ENCODE measurements around the gene CLIC1. TPM values are rescaled to one million over a fixed set of nuclear protein-coding genes. Genes with fewer than 3 reads are reported as not detected.
"Not testable (repeated sequence)": the region's sequence is repeated elsewhere in the genome, so short reads cannot be mapped to it uniquely, and the experiment has no call there.

Gene CLIC1
- total RNA-seq, 1 experiment from 2014 or later = 1,241 TPM

DNA sequence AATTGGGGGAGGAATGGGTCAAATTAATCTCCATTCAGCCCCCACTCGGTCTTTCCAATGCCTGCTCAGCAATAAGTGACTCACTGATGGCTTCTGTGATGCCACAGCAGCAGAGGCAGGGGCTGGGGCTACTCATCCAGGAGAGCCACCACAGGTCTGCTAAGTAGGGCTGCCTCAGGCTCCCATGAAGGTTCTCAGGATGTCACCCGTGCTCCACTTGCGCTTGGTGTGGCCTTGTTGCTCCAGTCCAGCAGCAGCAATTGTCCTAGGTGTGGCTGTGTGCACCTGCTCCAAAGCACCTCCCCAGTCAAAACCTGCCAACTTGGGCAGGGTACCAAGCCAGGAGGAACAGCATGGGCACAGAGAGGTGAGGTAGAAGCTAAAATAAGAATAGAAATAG, 14.2 kb downstream of the CLIC1 start:
- DNase-seq (ENCODE audit: low read depth) = no peak

GRCh38 chr6:31721351-31722020, 14.8 kb downstream of the CLIC1 start, which contains the start of gene LY6G6C:
LY6G6C (minus strand) TSS chr6:31721746; CDS start chr6:31721679, 67 bp downstream.
- DNase-seq (ENCODE audit: low read depth) = no peak

DNA sequence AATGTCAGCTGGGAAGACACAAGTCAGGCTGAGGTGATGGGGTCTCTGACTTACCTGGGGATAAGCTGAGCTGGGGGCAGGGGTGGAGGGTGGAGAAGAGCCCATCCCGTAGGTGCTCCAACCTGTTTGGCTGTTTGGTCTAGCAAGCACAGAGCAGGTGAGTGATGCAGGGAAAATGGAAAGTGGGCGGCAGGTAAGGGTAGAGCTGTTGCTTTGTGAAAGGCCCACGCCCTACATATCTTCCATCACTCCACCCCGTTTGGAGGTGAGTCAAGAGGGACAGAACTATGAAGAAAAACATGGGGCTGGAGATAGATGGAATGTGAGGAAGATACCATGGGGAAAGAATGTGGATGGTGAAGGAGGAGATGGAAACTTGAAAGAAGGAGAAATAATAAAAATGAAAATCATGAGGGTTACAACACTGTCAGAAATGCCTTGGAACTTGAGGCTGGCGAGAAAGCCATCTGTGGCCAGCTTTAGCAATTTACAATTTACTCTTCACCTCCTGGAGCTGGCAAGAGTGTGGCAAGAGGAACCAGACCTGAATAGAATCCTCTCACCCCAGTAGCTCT, 16.0 kb downstream of the CLIC1 start:
- DNase-seq (ENCODE audit: low read depth) = no peak

- DNase-seq (ENCODE audit: low read depth) = no peak
These were observed 17.3 kb downstream of the CLIC1 start for GRCh38 chr6:31719001-31719400.

DNA sequence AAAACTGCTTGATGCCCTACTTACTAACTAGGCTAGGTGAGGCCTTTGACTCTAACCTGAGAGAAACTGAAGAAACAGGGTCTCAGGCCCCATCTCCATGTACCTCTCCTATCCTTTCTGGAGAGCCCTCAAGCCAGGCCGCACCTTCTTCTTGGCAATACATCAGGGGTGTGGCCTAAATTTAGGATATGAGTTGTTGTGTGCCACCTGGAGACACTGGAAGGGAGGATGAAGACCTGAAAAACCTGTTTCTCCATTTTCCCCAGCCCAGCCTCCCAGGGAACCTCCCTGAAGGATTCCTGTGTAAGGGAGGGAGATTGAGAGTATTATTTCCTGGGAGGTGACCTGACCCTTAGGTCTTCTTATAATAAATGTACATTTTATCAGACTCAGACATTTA, 18.1 kb downstream of the CLIC1 start:
- DNase-seq (ENCODE audit: low read depth) = no peak

GRCh38 chr6:31717499-31718222, 18.7 kb downstream of the CLIC1 start:
- no peak for DNase-seq (ENCODE audit: low read depth)

GRCh38 chr6:31715022-31715958, 21.0 kb downstream of the CLIC1 start, which contains the start of gene LY6G6D:
LY6G6D (plus strand) TSS chr6:31715348; CDS start chr6:31715356, 8 bp downstream.
- no peak for DNase-seq (ENCODE audit: low read depth)

DNA sequence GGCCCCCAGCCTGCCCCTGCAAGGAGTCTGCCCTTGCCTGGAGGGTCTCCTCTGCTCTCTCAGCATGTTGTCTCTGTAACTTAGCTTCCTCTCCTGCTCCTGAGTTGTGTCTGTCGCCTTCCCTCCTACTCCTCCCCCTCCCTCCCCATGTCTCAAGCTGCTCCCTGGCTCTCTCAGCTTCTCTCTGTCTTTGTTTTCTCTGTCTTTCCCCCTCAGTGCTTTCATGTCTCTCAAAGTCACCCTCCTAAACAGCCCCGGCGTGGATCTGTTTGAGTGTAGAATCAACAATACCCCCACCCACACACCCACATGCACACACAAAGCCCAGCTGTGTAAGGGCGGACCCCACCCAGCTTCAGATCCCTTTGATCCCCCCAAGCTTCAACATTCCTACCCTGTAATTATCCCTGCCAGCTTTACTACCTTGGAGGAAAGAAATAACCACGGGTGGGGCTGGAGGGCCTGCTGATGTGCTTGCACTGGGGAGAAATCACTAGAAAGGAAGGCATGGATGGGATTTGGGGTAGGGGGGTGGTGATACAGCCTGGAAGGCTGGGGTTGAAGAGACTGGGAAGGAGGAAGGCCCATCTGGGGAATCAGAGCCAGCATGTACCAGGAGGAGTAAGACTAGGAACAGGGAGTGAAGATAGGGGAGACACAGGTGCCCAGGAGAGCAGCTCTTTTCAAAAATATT, 22.2 kb downstream of the CLIC1 start:
- no peak for DNase-seq (ENCODE audit: low read depth)

DNA sequence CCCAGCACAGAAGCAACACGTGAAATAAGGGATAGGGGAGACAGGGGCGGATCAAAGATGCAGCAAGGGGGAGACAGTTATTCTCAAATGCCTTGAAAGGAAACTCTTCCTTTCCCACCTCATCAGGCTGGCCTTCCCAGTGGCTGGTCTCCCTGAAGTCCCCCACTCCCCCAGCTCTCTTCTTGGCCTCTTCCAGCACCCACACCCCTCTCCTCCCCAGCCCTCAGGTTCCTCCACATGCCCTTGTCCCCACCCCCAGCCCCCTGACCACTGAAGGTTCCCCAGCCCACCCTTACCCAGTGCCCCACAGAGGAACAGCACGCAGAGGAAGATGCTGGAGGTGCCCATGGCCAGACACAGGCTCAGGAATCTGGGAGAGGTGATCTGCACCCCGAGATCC, 22.9 kb downstream of the CLIC1 start:
- DNase-seq (ENCODE audit: low read depth) = no peak

DNA sequence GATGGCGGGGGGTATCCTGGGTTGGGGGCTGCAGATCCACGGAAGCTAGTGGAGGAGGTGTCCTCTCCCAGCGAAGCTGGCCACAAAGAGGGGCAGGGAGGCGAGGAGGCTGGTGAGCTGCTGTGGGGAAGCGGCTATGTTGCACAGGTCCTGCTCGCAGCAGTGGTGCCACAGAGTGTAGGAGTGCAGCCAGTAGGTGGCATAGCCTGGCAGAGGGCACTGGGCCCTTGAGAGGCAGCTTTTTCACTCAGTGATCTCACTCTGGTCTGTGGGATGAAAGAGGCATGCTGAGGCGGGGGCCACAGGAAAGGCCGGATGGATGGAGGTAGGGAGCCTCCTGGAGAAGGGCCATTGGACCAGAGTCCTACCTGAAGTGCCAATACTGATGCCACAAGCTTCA, 24.0 kb downstream of the CLIC1 start:
- DNase-seq (ENCODE audit: low read depth) = no peak

GRCh38 chr6:31711233-31711632, 25.1 kb downstream of the CLIC1 start:
- DNase-seq (ENCODE audit: low read depth) = no peak

DNA sequence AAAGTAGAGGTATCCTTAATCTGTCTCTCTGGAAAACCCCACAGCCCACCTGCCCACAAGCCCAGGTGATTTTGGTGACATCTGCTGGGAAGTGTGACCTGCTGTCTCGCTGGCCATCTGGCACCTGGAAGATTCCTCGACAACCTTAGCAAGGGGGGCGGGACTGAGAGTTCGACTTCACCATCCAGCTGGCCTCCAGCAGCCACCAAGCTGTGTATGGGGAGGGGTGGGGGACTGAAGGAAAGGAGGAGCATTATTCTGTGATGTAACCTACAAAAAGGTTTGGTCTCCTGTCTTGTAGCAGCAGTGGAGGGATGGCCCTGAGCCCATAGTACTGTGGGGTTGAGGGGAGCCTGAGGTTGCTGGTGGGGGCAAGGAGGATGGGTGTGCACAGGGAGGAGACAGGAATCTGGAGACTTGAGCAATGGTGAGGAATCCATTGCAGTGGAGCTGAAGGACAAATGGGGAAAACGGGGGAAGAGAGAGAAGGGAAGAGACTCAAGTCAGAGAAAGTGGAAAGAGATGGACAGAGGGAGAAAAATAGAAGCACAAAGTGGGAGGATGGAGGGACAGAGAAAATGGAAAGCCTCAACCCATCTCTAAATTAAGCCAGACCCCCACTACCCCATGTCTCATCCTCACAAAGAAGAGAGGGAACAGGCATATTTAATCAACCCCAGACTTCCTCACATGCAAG, 25.7 kb downstream of the CLIC1 start:
- no peak for DNase-seq (ENCODE audit: low read depth)

- not testable (repeated sequence) for DNase-seq (ENCODE audit: low read depth)
These were observed 27.2 kb downstream of the CLIC1 start for GRCh38 chr6:31709157-31709556.

- no peak for DNase-seq (ENCODE audit: low read depth)
These were observed 28.1 kb downstream of the CLIC1 start for GRCh38 chr6:31708224-31708623.

DNA sequence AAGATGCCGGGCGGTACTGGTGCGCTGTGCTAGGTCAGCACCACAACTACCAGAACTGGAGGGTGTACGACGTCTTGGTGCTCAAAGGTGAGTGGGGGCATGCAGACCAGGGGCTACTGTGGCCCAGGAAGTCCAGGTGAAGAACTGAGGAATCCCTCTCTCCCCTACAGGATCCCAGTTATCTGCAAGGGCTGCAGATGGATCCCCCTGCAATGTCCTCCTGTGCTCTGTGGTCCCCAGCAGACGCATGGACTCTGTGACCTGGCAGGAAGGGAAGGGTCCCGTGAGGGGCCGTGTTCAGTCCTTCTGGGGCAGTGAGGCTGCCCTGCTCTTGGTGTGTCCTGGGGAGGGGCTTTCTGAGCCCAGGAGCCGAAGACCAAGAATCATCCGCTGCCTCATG, 28.6 kb downstream of the CLIC1 start:
- no peak for DNase-seq (ENCODE audit: low read depth)

GRCh38 chr6:31706599-31706998, 29.7 kb downstream of the CLIC1 start, which contains the start of gene LY6G6F:
LY6G6F (plus strand) TSS chr6:31706866; CDS start chr6:31706907, 41 bp downstream.
- no peak for DNase-seq (ENCODE audit: low read depth)

GRCh38 chr6:31705931-31706330, 30.4 kb downstream of the CLIC1 start:
- DNase-seq (ENCODE audit: low read depth) = no peak

DNA sequence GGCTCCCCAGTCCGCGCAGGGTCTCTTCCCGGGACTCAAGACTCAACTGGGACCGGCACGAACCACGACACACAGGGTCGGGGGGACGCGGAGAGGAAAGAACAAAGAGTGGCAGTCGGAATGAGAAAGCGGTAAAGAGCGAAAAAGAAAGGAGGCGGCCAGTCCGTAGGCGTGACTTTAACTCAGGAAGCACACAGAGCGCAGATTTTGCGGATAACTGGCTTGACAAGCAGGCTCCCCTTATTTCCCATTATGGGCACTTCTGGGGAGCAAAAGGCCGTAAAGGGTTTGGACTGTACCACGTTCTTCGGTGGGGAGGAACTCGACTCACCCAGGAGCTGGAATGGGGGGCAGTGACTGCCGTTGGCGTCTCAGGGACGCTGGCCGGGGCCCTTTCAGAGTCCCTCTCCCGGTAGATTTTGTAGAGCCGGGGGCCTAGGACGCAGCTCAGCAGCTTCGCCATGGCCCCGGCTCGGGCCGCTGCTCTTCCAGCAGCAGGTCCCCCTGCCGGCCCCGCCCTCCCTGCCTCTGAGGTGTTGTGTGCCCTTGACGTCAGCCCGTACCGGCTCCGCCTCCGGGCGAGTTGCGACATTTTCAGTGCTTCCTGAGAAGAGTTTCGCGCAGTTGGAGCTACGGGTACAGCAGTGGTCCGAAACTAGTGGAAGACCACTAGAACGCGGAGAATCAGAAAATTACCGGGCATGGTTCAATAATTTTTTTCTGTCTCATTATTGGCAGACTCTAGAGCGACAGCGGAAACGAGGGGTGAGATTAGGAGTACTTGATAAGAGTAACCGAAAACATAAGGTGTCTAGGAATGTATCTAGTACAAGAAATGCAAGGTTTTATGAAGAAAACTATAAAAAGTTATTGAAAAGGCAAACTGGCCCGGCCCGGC, 33.3 kb downstream of the CLIC1 start, which contains the start of gene ABHD16A:
Gene ABHD16A (minus strand): TSS at position 506 of the 898 bp plus-strand sequence. CDS start 43 bp downstream, at position 463.
- peak; percentile 100 for DNase-seq (ENCODE audit: low read depth)

- DNase-seq (ENCODE audit: low read depth) = no peak
These were observed 33.9 kb downstream of the CLIC1 start for GRCh38 chr6:31702405-31702818.

Measured in Daoy (cell line).